MCF 10A (cell line): ENCODE measurements around the gene ST6GALNAC4. TPM values are rescaled to one million over a fixed set of nuclear protein-coding genes. Genes with fewer than 3 reads are reported as not detected.

Experiments used
- BruUV-seq: library from RNA; stranded (reverse); fragments of 400-500 nt; replicated peaks from 2 replicates; lab custom pipeline; 2021; lab: Mats Ljungman, UMichigan
- CTCF ChIA-PET: fragments of 300-600 bp; sonication (Branson Sonifier 250); formaldehyde crosslinking; extraction: SDS; loops from one replicate; lab custom pipeline; 2021; ENCODE audit warnings: antibody characterized with exemption, inconsistent platforms; lab: Yijun Ruan, JAX
- POLR2A ChIA-PET: fragments of 300-600, 350-650 bp; sonication (Branson Sonifier 250); formaldehyde crosslinking; extraction: SDS; loops from one replicate; lab custom pipeline; 2020; ENCODE audit warnings: antibody characterized with exemption, inconsistent platforms; lab: Yijun Ruan, JAX
- DNase-seq: peaks from one replicate; pipeline ENCODE4 v3.0.0-alpha.2; 2018; ENCODE audit not compliant: unreplicated experiment
- H3K27ac Mint-ChIP-seq: one replicate; pipeline ENCODE4 v1.8.0; 2022; ENCODE audit warnings: mild to moderate bottlenecking, low read depth, mixed read lengths; ENCODE audit not compliant: unreplicated experiment
- H3K27me3 Mint-ChIP-seq: one replicate; pipeline ENCODE4 v1.8.0; 2022; ENCODE audit warnings: mixed read lengths; ENCODE audit not compliant: insufficient read depth, unreplicated experiment
- H3K36me3 Mint-ChIP-seq: one replicate; pipeline ENCODE4 v1.8.0; 2022; ENCODE audit warnings: mild to moderate bottlenecking, moderate library complexity, mixed read lengths; ENCODE audit not compliant: insufficient read depth, unreplicated experiment
- H3K4me1 Mint-ChIP-seq: one replicate; pipeline ENCODE4 v1.8.0; 2022; ENCODE audit warnings: mixed read lengths; ENCODE audit not compliant: insufficient read depth, unreplicated experiment
- H3K4me3 Mint-ChIP-seq: one replicate; pipeline ENCODE4 v1.8.0; 2022; ENCODE audit warnings: mild to moderate bottlenecking, moderate library complexity, mixed read lengths; ENCODE audit not compliant: unreplicated experiment
- H3K9me3 Mint-ChIP-seq: one replicate; pipeline ENCODE4 v1.8.0; 2022; ENCODE audit warnings: mixed read lengths; ENCODE audit not compliant: unreplicated experiment
- CTCF ChIP-seq: fragments of 200-600 bp; IDR thresholded peaks from one replicate; pipeline ENCODE4 v1.8.0; 2022; ENCODE audit warnings: antibody characterized with exemption, mild to moderate bottlenecking; ENCODE audit not compliant: unreplicated experiment
- intact Hi-C: fragments of 100-400 bp; cut with micrococcal nuclease; formaldehyde crosslinking; loops from 2 replicates; pipeline ENCODE4 v1.14.1; 2022
- total RNA-seq: library from RNA; stranded (reverse); gene quantifications from 2 replicates; pipeline ENCODE4 v1.2.3, GENCODE V29; 2022

Gene ST6GALNAC4
- total RNA-seq, 1 experiment from 2014 or later, result 39.5 TPM

- DNase-seq, result peak; percentile 66
- Mint-ChIP-seq H3K9me3 (no peaks in the 10 kb centered on the region), H3K27me3 (no peaks in the 10 kb centered on the region), H3K36me3 (peaks cover 20% of the 10 kb centered on the region), H3K27ac (peak overlapping the region; percentile 80), H3K4me3 (peak overlapping the region; percentile 77), H3K4me1 (peaks cover 9% of the 10 kb centered on the region)
- TF ChIP-seq CTCF, result no peak
- CTCF ChIA-PET, result interaction anchor here (0.7 kb wide), 1 partner anchor 16 kb away, joined by 3 read pairs; no protein-coding TSS in a partner anchor
- BruUV-seq, result no TSS peak
- intact Hi-C loops, result no loop called here
- POLR2A ChIA-PET, result interaction anchor here (0.7 to 3.2 kb wide), 12 partner anchors 9 to 290 kb away, joined by 3 to 35 read pairs (median 4); partner anchors contain the start of genes CDK9, ST6GALNAC4 and TOR2A
Observed at GRCh38 chr9:127898433-127899127, 18.3 kb downstream of the ST6GALNAC4 start.

GRCh38 chr9:127897193-127897692 is 19.6 kb downstream of the ST6GALNAC4 start:
- Mint-ChIP-seq H3K4me3 (no peak overlapping the region), H3K4me1 (peaks cover 9% of the 10 kb centered on the region), H3K36me3 (peaks cover 33% of the 10 kb centered on the region), H3K27ac (no peak overlapping the region), H3K9me3 (no peaks in the 10 kb centered on the region), H3K27me3 (no peaks in the 10 kb centered on the region)
- no peak for TF ChIP-seq CTCF
- DNase-seq, result no peak
- CTCF ChIA-PET, result interaction anchor here (0.5 kb wide), 1 partner anchor 12 kb away, joined by 3 read pairs; no protein-coding TSS in a partner anchor
- intact Hi-C loops, result no loop called here
- no TSS peak for BruUV-seq
- POLR2A ChIA-PET, result no interaction called here

GRCh38 chr9:127896395-127897192 is 20.2 kb downstream of the ST6GALNAC4 start:
- no peak for TF ChIP-seq CTCF
- POLR2A ChIA-PET, result interaction anchor here (0.6 kb wide), 1 partner anchor 445 kb away, joined by 3 read pairs; the partner anchor contains the start of genes LRSAM1 and RPL12
- H3K4me3 Mint-ChIP-seq, result no peak overlapping the region
- peaks cover 10% of the 10 kb centered on the region for H3K4me1 Mint-ChIP-seq
- H3K36me3 Mint-ChIP-seq, result peaks cover 33% of the 10 kb centered on the region
- BruUV-seq, result no TSS peak
- CTCF ChIA-PET, result interaction anchor here (0.5 to 1.1 kb wide), 2 partner anchors 63 to 392 kb away, joined by 3 read pairs; no protein-coding TSS in a partner anchor
- H3K27ac Mint-ChIP-seq, result no peak overlapping the region
- no peaks in the 10 kb centered on the region for H3K27me3 Mint-ChIP-seq
- no peaks in the 10 kb centered on the region for H3K9me3 Mint-ChIP-seq
- intact Hi-C loops, result no loop called here
- DNase-seq, result no peak
